Amygdala (tissue), 56 donors: Measurements from ENCODE around the gene NPB.
"Not testable (repeated sequence)": the region's sequence is repeated elsewhere in the genome, so short reads cannot be mapped to it uniquely, and the experiment has no call there.

Source experiments
- DNase-seq, 56 donors: peaks; one replicate each; lab custom pipeline; 2025; lab: John Stamatoyannopoulos, UW

The NPB gene

DNA sequence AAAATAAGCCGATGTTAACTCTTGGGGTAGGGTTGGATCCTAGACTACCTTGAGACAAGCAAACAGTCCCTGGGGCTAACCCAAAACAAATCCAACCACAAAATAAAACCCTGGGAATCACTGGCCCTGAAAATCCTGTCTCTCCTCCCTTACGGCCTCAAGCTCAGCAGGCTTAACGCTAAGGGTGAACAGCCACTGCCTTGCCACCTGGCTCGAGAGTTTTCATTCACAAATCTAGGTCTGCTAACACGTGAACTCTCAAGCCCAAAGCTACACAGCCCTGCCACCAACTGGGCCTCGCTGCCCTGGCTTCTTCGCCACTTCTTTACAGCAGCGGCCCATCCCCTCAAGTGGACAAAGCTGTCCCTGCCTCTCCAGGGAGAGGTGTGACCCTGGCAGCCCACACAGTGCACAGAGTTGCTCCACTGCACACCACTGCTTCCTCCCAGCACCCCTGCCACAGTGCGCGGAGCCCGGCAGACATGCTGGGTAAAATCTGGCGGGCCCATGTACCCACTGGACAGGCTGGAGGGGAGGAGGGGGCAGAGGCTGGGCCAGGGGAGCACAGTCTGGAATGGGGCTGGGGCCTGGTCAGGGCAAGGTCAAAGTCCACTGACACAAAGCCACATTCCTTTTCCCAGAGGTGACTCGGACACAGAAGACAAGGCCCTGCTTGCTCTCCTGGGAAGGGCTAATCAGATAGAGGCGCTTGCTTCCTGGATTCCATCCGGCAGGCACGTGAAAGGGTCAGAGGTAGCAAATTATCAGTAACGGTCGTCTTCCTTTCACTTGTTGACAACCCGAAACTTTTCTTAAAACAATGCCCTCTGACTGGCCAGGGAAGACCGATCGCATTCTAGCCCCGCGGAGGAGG is 8.2 kb downstream of the NPB start:
- peak in 1 of 56 donors; percentile 7 for DNase-seq

DNA sequence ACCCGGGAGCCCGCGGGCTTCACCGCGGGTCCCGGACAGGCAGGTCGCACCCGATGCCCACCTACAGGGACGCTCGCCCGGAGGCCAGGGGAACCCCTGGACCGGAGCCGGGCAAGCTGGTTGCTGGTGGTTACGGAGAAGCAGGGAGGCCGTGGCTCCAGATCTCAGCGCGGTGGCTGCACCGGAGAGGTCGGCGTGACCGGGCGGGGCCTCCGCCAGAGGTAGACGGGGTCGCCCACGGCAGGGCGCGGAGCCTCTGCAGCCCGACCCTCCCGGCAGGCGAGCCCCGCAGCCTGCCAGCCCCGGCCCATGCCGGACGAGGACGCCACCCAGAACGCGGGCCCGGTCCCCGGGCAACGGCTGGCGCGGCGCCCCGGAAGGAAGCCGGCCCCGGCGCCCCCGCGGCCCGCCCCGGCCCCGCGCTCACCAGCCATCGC is 8.8 kb downstream of the NPB start:
- peak in 1 of 56 donors; percentile 49 for DNase-seq

DNA sequence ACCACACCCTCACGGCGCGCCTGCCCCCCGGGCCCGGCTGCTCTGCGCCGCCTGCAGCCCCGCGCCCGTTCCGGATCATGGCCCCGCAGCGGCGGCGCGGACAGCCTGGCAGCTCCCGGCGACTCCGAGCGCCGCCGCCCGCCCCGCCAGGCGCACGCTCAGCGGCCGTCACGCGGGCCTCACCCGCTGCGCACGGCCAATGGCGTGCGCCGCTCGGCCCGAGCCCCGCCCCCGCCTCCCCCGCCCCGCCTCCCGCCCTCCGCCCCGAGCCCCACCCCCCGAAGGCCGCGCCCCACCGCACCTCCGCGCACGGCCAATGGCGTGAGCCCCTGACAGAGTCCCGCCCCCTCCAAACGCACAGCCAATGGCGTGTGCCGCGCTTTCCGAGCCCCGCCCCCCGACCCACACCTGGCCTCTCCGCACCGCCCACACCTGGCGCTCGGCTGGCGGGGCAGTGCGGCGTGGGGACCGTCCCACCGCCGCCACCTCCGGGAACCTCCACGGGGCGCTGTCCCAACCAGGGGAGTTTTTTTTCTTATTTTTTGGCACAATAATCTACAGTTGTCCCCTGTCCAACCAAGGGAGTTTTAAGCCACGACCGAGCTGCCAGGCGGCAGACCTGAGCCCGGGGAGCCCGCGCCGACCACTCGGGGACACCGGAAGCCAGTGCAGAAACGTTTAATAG is 9.4 kb downstream of the NPB start, which contains the start of gene PCYT2:
Gene PCYT2 (minus strand): TSS at position 123 of the 685 bp plus-strand sequence. CDS start 44 bp downstream, at position 79.
- DNase-seq: peak in 55 of 56 donors; percentile 46 to 94 (median 83)

DNA sequence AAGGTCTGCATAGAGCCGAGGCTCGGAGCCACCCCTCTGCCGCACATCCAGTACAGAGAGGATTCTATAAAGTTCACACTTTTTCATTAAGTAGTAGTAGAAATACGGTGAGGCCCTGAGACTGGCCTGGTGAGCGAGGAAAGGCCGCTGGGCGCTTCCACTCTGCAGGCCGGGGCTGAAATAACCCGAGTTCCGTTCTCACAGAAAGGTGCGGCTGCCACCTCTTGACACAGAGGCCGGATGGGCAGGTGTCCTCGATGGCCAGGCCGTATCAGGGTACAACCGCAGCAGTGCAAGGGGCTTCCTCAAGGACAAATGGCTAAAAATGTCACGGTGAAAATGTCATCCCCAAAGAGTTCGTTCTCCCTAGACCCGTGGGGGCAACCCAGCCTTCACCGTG is 9.9 kb downstream of the NPB start:
- DNase-seq: no peak

DNA sequence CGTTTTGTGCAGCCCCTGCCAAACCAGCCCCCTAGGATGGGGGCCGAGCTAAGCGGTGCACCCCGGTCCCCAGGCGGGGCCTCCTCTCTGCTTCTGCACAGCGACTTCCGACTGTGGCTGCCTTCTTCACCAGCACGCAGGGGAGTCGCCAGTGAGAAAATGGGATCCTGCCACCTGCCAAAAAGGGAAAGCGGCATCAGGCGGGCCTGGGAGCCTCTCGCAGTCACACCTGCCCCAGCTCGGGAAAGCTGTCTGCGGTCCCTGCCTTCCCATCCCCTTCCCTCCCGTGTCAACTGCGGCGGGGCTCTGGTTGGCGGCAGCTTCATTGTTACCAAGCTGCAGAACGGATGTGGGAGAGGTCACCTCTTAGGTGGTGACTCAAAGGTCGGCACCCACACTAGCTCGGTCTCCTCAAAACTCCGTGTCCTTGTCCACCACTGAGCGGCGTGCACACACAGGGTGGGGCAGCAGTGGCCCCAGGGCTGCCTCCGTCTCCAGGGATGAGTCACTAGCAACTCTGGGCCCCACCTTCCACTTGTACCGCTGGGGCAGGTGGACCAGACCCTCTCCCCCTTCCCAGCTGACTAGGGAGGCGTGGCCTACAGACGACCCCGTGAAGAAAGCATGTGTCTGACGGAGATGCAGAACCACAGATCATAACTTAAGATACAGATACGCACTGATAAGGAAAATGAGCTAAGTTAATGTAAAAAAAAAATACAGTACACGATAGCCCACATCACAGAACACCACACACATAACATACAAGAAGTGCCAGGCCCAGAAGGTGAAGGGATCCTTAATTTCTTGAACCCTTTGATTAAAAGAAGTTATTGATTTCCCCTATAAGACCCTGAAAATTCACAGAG is 10.6 kb downstream of the NPB start:
- DNase-seq: no peak

DNA sequence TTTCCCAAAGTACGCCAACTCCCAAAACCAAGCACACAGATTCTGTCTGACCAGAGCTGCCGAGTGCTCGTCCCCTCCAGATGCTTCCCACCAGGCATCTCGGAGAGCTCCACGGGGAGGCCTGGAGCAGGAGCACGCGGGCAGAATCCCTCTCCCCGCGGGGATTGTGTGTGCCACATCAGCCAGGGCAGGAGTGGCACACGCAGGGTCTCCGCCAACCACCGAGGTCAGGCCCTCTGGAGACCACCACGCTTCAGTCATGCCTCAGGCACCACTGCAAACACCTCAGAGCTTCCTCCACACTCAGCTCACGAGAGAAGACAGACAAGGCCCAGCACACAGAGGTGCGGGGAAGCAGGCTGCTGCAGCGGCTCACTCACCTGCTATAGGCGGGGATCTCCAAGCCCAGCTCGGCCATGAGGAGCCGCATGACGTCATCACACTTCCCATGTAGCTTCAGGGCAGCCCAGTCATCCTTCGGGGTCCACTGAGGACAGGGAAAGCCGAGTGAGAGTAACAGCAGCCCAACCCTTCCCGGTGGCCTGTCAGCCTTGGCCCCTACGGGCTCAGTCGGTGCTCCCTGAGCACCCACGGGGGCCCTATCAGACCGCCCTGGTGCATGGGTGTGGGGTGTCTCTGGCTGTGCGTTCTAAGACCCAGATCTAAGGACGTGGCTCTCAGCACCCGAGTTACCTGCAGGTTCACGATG is 11.5 kb downstream of the NPB start:
- DNase-seq: no peak

DNA sequence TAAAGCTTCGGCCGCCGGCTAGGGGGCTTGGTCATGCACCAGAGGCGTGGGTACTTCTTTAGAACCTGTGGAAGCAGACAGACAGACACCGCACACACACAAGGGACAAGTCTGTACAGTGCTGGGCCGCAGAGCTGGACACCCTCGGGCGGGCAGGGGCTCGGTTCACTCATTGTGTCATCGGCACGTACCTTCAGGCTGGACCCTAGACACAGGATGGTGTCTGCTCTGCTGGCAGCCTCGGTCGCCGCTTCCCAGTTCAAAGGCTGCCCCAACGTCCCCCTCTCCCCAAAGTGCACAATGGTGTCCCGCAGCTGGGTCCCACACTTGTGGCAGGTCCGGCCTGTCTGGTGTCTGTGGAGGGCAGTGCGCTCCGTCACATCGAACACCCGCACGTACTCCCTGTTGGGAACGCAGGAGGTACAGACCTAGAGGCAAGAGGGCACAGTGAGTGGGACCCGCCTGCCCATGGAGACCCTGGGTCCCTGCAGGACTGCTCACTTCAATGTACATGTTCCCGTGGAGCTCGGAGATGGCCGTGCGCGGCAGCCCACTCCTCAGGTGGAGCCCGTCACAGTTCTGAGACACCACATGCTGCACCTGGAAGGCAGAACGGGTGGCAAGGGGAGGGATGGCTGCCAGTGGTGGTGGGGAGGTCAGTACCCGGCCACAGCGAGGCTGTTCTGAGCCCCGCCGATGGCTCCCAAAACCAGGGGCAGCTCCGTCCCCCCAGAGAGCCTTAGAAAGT is 12.2 kb downstream of the NPB start:
- DNase-seq: no peak

DNA sequence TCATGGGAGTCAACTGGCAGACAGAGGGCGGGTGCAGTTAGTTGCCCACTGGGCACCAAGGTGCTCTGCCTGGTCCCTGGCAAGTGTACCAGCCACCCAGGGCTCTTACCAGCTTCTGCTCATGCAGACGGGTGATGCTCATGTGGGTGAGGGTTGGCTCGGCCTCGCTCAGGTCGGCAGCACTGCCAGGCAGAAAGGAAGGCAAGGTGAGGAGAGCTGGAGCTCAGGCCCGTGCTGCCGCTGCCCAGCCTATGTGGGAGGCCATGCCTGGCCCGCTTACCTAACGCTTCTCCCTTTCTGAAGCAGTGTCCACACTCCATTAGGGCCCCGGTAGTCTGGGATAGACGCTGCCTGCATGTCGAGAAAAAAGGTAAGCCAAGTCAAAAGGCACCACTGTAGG is 13.3 kb downstream of the NPB start:
- no peak for DNase-seq

DNA sequence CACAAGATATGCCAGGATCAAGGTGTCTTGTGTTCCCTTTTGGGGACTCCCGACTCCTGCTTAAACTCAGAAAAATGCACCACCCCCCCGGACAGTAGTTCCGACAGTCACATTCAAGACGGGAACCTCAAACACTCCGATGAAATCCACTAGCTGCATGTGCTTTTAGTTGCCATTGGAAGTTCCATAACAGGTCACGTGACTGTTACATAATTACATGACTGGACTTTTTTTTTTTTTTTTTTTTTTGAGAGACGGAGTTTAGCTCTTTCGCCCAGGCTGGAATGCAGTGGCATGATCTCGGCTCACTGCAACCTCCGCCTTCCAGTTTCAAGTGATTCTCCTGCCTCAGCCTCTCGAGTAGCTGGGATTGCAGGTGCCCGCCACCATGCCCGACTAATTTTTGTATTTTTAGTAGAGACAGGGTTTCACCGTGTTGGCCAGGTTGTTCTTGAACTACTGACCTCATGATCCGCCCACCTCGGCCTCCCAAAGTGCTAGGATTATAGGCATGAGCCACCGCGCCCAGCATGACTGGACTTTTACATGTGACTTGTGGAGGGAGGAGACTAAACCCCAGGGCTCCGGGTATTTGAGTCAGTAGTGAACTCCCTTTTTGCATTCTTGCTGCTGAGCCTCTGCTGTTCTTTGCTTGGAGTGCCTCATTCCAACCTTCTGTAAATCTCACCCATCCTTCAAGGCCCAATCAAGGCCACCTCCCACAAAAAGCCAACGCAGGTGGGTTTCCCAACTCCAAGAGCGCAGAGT is 14.4 kb downstream of the NPB start:
- no peak for DNase-seq

DNA sequence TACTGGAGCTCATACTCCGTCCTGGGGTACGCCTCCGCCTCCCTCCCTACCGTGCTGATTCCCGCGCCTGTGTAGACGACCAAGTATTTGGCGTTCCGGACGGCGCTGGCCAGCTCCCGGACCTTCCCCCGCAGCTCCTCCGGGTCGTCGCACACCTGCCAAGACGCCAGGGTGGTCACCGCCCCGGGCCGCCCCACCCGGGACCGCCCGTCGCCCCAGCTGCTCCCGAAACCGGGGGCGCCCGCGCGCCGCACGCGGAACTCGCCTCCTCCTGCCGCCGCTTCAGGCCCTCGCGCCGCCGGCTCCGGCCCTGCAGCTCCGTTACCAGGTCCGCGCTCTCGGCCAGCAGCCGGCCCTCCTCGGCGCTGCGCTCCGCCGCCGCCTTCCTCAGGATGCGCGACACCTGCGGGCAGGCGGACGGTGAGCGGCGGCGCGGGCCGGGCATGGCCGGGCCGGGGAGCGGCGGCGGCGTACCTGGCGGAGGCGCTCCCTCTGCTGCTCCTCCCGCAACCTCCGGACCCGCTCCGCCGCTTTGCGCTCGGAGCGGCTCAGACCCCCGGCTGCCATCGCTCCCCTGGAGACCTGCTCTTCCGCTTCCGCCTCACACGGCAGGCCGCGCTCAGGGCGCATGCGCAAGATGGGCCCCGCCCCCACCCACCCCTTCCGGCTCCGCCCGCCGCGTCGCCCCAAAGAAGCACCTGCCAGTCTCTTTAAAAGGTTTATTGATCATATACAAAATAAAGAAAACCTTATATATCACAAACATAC is 15.7 kb downstream of the NPB start, which contains the start of gene SIRT7:
Gene SIRT7 (minus strand): TSS at position 612 of the 768 bp plus-strand sequence. CDS start 45 bp downstream, at position 567.
- peak in 52 of 56 donors; percentile 9 to 87 (median 72) for DNase-seq

DNA sequence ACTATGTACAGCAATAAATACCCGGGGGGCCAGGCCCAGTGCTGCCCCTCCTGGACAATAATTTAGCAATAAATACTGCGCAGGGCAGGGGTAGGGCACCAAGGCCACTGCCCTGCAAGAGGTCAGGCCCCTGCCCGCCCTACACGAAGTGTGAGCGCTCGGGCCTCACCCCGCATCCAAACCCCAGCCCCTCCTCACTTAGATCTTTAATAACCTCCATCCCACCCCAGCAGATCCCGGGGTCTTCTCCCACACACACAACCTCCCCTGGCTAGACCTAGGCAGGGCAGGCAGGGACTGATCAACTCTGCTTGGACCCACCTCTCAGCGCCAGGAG is 16.3 kb downstream of the NPB start:
- not testable (repeated sequence) for DNase-seq

DNA sequence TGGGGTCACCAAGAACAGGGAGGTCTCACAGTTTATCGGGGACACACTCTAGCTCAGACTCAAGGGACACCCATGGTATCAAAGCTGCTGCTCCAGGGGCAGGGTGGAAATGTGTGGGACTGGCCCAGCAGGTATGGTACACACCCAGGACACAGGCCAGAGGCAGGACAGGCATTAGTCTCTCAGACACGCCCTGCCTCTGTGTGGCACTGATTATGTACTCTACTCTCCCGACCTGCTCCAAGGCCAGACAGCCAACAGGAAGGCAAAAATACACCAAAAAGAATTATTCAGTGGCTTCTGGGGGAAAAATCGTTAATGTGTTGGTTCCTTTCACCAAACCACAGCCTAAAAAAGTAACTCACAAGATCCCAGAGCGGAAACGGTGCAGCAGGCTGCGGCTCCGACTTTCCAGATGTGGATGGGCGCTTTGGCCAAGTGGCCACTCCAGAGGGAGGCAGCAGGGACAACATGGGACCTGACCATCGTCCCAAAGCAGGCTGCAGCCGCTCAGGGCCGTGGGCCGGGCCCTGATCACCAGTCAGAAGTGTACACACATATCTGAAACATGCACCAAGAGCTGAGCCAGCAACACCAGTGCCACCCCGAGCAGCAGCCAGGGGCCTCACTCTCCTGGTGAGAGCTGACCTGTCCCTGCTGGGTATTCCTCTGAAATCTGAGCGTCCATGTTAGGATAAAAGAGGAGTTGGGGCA is 17.0 kb downstream of the NPB start:
- DNase-seq: no peak

DNA sequence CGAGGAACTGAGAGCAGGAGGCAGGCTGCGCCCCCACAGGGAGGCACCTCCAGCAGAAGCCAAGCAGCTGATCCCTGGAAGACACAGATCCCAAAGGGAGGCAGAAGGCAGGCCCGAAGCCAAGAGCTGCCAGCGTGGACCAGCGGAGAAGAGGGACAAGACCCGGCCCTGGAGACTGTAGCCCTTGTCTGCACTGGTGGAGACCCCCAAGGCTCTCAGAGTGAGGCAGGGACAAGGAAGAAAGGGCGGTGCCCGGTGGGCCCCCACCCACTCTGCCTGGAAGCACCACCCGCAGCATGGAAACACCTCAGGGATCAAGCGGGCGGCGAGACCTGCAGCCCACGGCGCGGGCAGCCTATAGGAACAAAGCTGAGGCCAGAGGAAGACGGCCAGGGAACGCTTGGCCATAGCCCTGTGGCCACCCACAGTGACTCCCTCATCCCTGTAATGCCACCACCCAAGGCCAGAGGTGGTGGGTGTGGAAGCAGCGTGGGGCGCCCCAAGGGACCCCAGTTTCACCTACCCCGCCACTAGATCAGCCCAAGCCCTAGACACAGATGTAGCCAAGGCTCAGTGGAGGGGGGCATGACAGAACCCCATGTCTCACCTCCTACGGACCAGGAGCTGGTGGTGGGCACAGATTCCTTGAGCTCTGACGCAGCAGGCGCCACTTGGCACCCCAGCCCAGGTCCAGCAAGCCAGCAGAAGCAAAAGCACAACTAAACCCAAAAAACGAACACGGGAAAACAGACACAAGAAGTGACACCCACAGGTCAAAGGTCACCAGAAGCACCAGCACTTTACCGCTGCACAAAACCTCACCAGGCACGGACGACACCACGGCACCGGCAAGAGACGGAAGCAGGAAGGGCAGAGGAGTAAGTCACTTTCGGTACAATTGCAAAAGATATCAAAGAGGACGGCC is 18.8 kb downstream of the NPB start:
- DNase-seq: peak in 2 of 56 donors; percentile 16 to 43

DNA sequence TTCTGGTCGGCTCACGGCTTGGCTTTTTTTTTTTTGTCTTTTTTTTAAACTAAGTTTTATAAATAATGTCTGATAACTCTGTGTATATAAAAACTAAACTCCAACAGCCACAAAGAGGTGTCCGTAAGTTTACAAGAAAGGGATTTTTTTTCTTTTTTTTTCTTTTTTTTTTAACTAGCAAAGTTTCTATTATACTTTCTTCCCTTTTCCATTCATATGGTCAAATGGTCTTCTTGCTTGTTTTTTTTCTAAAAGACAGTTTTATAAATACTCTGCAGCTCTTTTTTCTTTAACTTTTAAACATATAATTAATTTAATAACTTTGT is 19.5 kb downstream of the NPB start:
- no peak for DNase-seq

DNA sequence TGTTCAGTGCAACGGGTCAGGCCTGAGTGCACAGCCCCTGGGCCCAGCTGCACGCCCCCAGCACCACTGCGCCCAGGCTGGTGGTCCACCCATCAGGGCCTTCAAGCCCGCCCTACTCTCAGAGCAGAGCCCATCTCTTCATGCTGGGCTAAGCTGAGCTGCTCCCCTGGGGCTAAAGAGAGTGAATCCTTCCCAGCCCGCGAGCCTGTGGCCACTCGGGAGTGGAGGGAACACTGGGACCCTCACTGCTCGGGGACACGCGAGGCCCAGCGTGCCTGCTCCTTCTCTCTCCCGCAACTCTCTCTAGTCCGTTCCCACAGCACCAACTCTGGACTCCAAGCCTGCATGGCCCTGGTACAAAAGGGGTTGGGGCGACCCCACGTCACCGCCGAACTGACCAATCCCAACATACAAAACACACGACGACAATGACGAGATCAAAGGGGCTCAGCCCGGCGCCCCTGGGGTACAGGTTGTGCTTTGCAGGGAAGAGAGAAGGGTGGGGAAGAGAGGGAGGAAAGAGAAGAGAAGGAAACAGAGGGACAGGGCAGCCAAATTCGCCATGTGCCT is 20.0 kb downstream of the NPB start:
- no peak for DNase-seq
